ENCODE measurements around the gene KIR3DL2. TPM values are rescaled to one million over a fixed set of nuclear protein-coding genes. Genes with fewer than 3 reads are reported as not detected.
"Not testable (repeated sequence)": the region's sequence is repeated elsewhere in the genome, so short reads cannot be mapped to it uniquely, and the experiment has no call there.

Gene KIR3DL2
- total RNA-seq (not detected), polyA plus RNA-seq (ENCODE audit: insufficient read length in 2 of 2) (not detected)
- long read RNA-seq, donor 1: 0 reads
- long read RNA-seq, donor 2: 0 reads
- long read RNA-seq, donor 3: 0 reads
- long read RNA-seq, donor 4: 0 reads

DNA sequence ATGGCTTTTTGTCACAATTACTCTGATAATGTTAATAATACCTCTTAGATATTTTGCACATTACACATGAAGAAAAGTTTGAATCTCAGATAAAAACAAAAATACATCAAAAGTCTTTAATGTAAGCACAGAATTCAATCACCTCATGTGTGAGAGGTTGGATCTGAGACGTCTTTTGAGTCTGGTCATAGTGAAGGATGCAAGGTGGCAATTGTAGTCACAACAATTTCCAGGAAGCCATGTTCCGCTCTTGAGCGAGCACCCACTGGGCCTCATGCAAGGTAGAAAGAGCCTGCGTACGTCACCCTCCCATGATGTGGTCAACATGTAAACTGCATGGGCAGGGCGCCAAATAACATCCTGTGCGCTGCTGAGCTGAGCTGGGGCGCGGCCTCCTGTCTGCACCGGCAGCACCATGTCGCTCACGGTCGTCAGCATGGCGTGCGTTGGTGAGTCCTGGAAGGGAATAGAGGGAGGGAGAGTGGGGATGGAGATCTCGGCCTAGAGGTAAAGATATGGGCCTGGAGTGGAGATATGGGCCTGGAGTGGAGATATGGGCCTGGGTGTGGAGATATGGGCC lies at the start of gene KIR3DL2:
Gene KIR3DL2 (plus strand): TSS at position 383 of the 580 bp plus-strand sequence. CDS start 33 bp downstream, at position 416.
- not testable (repeated sequence) for DNase-seq (ENCODE audit: low read depth in 4 of 6, low spot score in 6 of 6); H3K4me1 ChIP-seq (ENCODE audit: control insufficient read depth, insufficient read depth, low read length); H3K4me3 ChIP-seq (ENCODE audit: low read depth, low read length); H3K27ac ChIP-seq (ENCODE audit: low read depth, low read length); H3K36me3 ChIP-seq (ENCODE audit: control insufficient read depth, insufficient read depth, low read length); H3K9me3 ChIP-seq (ENCODE audit: control insufficient read depth, insufficient read depth, low read length); H3K27me3 ChIP-seq (ENCODE audit: control insufficient read depth, insufficient read depth, low read length)
- WGBS (ENCODE audit: insufficient coverage): 79% methylated on average over 12 of the region's 16 CpGs

- peaks cover 1% of the 10 kb centered on the region for H3K9me3 ChIP-seq (ENCODE audit: control insufficient read depth, insufficient read depth, low read length)
- H3K27me3 ChIP-seq (ENCODE audit: control insufficient read depth, insufficient read depth, low read length): no peaks in the 10 kb centered on the region
- WGBS (ENCODE audit: insufficient coverage): 74% methylated on average over 8 of the region's 10 CpGs
Observed at GRCh38 chr19:54803410-54803809, 46.8 kb upstream of the KIR3DL2 start, which contains the start of gene KIR2DL4. Gene KIR2DL4 (plus strand): TSS chr19:54803610. CDS start chr19:54803652, 42 bp downstream.

DNA sequence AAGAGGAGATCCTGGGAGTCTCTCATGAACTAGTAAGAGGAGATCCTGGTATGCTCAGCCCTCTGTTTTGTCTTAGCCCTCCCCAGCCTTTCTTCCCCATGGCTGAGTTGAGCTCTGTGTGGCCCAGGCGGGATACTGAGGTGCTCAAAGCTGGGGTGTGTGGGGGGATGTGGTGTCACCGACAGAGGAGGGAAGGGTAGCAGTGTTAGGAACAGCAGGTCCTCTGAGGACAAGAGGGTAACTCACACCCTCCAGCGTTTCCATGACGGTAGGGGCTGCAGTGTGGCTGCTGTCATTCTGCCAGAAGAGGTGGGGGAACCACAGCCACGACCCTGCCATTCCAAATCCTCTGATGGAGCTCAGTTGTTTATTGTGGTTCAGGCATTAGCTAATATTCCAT lies 46.1 kb upstream of the KIR3DL2 start:
- 100% methylated on average over 1 of the region's 5 CpGs for WGBS (ENCODE audit: insufficient coverage)
- DNase-seq (ENCODE audit: low read depth in 4 of 6, low spot score in 6 of 6): no peak
- Histone ChIP-seq H3K27ac (ENCODE audit: low read depth, low read length) (no peak overlapping the region), H3K4me3 (ENCODE audit: low read depth, low read length) (no peak overlapping the region), H3K4me1 (ENCODE audit: control insufficient read depth, insufficient read depth, low read length) (no peaks in the 10 kb centered on the region), H3K9me3 (ENCODE audit: control insufficient read depth, insufficient read depth, low read length) (peaks cover 1% of the 10 kb centered on the region), H3K36me3 (ENCODE audit: control insufficient read depth, insufficient read depth, low read length) (no peaks in the 10 kb centered on the region), H3K27me3 (ENCODE audit: control insufficient read depth, insufficient read depth, low read length) (no peaks in the 10 kb centered on the region)

More at GRCh38 chr19:54803410-54803809, 46.8 kb upstream of the KIR3DL2 start, which contains the start of gene KIR2DL4:
- Histone ChIP-seq H3K27ac (ENCODE audit: low read depth, low read length) (no peak within 1 kb of the TSS), H3K4me1 (ENCODE audit: control insufficient read depth, insufficient read depth, low read length) (no peaks in the 10 kb centered on the region), H3K36me3 (ENCODE audit: control insufficient read depth, insufficient read depth, low read length) (no peaks in the 10 kb centered on the region), H3K4me3 (ENCODE audit: low read depth, low read length) (no peak within 1 kb of the TSS)
- no peak for DNase-seq (ENCODE audit: low read depth in 4 of 6, low spot score in 6 of 6)

DNA sequence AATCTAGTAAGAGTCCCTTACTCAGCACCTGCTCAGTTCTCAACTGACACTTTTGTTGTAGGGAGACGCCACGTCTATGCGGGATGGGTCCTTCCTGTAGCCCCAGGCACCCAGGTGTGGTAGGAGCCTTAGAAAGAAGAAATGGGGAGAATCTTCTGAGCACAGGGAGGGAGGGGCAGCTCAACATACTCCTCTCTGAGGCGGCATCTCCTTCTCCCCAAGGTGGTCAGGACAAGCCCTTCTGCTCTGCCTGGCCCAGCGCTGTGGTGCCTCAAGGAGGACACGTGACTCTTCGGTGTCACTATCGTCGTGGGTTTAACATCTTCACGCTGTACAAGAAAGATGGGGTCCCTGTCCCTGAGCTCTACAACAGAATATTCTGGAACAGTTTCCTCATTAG lies 45.7 kb upstream of the KIR3DL2 start:
- DNase-seq (ENCODE audit: low read depth in 4 of 6, low spot score in 6 of 6): no peak
- 82% methylated on average over 7 of the region's 10 CpGs for WGBS (ENCODE audit: insufficient coverage)
- Histone ChIP-seq H3K27ac (ENCODE audit: low read depth, low read length) (no peak overlapping the region), H3K4me3 (ENCODE audit: low read depth, low read length) (no peak overlapping the region), H3K9me3 (ENCODE audit: control insufficient read depth, insufficient read depth, low read length) (peaks cover under 1% of the 10 kb centered on the region), H3K27me3 (ENCODE audit: control insufficient read depth, insufficient read depth, low read length) (no peaks in the 10 kb centered on the region), H3K36me3 (ENCODE audit: control insufficient read depth, insufficient read depth, low read length) (no peaks in the 10 kb centered on the region), H3K4me1 (ENCODE audit: control insufficient read depth, insufficient read depth, low read length) (no peaks in the 10 kb centered on the region)

GRCh38 chr19:54805665-54806515 lies 44.4 kb upstream of the KIR3DL2 start:
- WGBS (ENCODE audit: insufficient coverage): 75% methylated on average over 13 of the region's 14 CpGs
- DNase-seq (ENCODE audit: low read depth in 4 of 6, low spot score in 6 of 6): no peak
- Histone ChIP-seq H3K4me1 (ENCODE audit: control insufficient read depth, insufficient read depth, low read length) (no peaks in the 10 kb centered on the region), H3K27ac (ENCODE audit: low read depth, low read length) (no peak overlapping the region), H3K4me3 (ENCODE audit: low read depth, low read length) (no peak overlapping the region), H3K27me3 (ENCODE audit: control insufficient read depth, insufficient read depth, low read length) (no peaks in the 10 kb centered on the region), H3K36me3 (ENCODE audit: control insufficient read depth, insufficient read depth, low read length) (no peaks in the 10 kb centered on the region), H3K9me3 (ENCODE audit: control insufficient read depth, insufficient read depth, low read length) (no peaks in the 10 kb centered on the region)

DNA sequence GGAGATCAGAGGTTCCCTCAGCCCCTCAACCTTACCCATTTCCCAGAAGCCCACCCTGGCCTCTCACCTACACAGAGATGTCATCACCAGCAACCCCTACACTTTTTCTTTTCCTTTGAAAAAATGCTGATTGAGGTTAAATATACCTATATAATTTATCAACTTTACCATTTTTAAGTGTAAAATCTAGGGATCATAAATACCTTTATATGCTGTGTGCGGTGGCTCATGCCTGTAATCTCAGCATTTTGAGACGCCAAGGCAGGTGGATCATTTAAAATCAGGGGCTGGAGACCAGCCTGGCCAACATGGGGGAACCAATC lies 43.8 kb upstream of the KIR3DL2 start:
- Histone ChIP-seq H3K4me3 (ENCODE audit: low read depth, low read length) (no peak overlapping the region), H3K4me1 (ENCODE audit: control insufficient read depth, insufficient read depth, low read length) (no peaks in the 10 kb centered on the region), H3K9me3 (ENCODE audit: control insufficient read depth, insufficient read depth, low read length) (no peaks in the 10 kb centered on the region), H3K36me3 (ENCODE audit: control insufficient read depth, insufficient read depth, low read length) (no peaks in the 10 kb centered on the region), H3K27me3 (ENCODE audit: control insufficient read depth, insufficient read depth, low read length) (no peaks in the 10 kb centered on the region), H3K27ac (ENCODE audit: low read depth, low read length) (no peak overlapping the region)
- no peak for DNase-seq (ENCODE audit: low read depth in 4 of 6, low spot score in 6 of 6)
- no CpG with 5 or more reads among the region's 2 CpGs for WGBS (ENCODE audit: insufficient coverage)

- not testable (repeated sequence) for H3K36me3 ChIP-seq (ENCODE audit: control insufficient read depth, insufficient read depth, low read length); H3K9me3 ChIP-seq (ENCODE audit: control insufficient read depth, insufficient read depth, low read length); H3K27me3 ChIP-seq (ENCODE audit: control insufficient read depth, insufficient read depth, low read length); H3K4me1 ChIP-seq (ENCODE audit: control insufficient read depth, insufficient read depth, low read length); DNase-seq (ENCODE audit: low read depth in 4 of 6, low spot score in 6 of 6); H3K4me3 ChIP-seq (ENCODE audit: low read depth, low read length); H3K27ac ChIP-seq (ENCODE audit: low read depth, low read length)
- no CpG with 5 or more reads among the region's 3 CpGs for WGBS (ENCODE audit: insufficient coverage)
Observed at GRCh38 chr19:54814571-54814970, 35.7 kb upstream of the KIR3DL2 start.

DNA sequence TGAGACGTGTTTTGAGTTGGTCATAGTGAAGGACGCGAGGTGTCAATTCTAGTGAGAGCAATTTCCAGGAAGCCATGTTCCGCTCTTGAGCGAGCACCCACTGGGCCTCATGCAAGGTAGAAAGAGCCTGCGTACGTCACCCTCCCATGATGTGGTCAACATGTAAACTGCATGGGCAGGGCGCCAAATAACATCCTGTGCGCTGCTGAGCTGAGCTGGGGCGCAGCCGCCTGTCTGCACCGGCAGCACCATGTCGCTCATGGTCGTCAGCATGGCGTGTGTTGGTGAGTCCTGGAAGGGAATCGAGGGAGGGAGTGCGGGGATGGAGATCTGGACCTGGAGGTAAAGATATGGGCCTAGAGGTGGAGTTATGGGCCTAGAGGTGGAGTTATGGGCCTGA lies 34.0 kb upstream of the KIR3DL2 start, which contains the start of gene KIR3DL1:
Gene KIR3DL1 (plus strand): TSS at position 218 of the 400 bp plus-strand sequence.
- not testable (repeated sequence) for DNase-seq (ENCODE audit: low read depth in 4 of 6, low spot score in 6 of 6); H3K27ac ChIP-seq (ENCODE audit: low read depth, low read length); H3K4me1 ChIP-seq (ENCODE audit: control insufficient read depth, insufficient read depth, low read length); H3K4me3 ChIP-seq (ENCODE audit: low read depth, low read length); H3K27me3 ChIP-seq (ENCODE audit: control insufficient read depth, insufficient read depth, low read length); H3K36me3 ChIP-seq (ENCODE audit: control insufficient read depth, insufficient read depth, low read length); H3K9me3 ChIP-seq (ENCODE audit: control insufficient read depth, insufficient read depth, low read length)
- 82% methylated on average over 10 of the region's 17 CpGs for whole genome bisulfite sequencing (ENCODE audit: insufficient coverage)

GRCh38 chr19:54817670-54818536 lies 32.3 kb upstream of the KIR3DL2 start:
- Histone ChIP-seq H3K9me3 (ENCODE audit: control insufficient read depth, insufficient read depth, low read length) (no peaks in the 10 kb centered on the region), H3K36me3 (ENCODE audit: control insufficient read depth, insufficient read depth, low read length) (no peaks in the 10 kb centered on the region), H3K4me1 (ENCODE audit: control insufficient read depth, insufficient read depth, low read length) (no peaks in the 10 kb centered on the region), H3K27me3 (ENCODE audit: control insufficient read depth, insufficient read depth, low read length) (no peaks in the 10 kb centered on the region), H3K27ac (ENCODE audit: low read depth, low read length) (no peak overlapping the region), H3K4me3 (ENCODE audit: low read depth, low read length) (no peak overlapping the region)
- WGBS (ENCODE audit: insufficient coverage): 78% methylated on average over 10 of the region's 15 CpGs
- DNase-seq (ENCODE audit: low read depth in 4 of 6, low spot score in 6 of 6): no peak
